Measurements from ENCODE around the gene FLT1.

The FLT1 gene

GRCh38 chr13:28424541-28424940, 70.4 kb downstream of the FLT1 start:
- no peak for DNase-seq

GRCh38 chr13:28423010-28423409, 71.9 kb downstream of the FLT1 start:
- no peak for DNase-seq

- DNase-seq, result no peak
Observed at GRCh38 chr13:28421676-28422410, 73.1 kb downstream of the FLT1 start.

- DNase-seq, result no peak
Observed at GRCh38 chr13:28420704-28421103, 74.2 kb downstream of the FLT1 start.

- no peak for DNase-seq
Observed at GRCh38 chr13:28415994-28416421, 78.9 kb downstream of the FLT1 start.

GRCh38 chr13:28413999-28414398, 80.9 kb downstream of the FLT1 start:
- DNase-seq, result no peak

- DNase-seq, result no peak
Observed at GRCh38 chr13:28412981-28413380, 81.9 kb downstream of the FLT1 start.

- no peak for DNase-seq
Observed at GRCh38 chr13:28411831-28412353, 83.0 kb downstream of the FLT1 start.

GRCh38 chr13:28410096-28410495, 84.8 kb downstream of the FLT1 start:
- no peak for DNase-seq

- no peak for DNase-seq
Observed at GRCh38 chr13:28409648-28410047, 85.3 kb downstream of the FLT1 start.

GRCh38 chr13:28408863-28409262, 86.1 kb downstream of the FLT1 start:
- DNase-seq, result no peak

- DNase-seq, result no peak
Observed at GRCh38 chr13:28408235-28408848, 86.6 kb downstream of the FLT1 start.

GRCh38 chr13:28406733-28407266, 88.1 kb downstream of the FLT1 start:
- no peak for DNase-seq

- DNase-seq, result no peak
Observed at GRCh38 chr13:28402057-28402381, 92.9 kb downstream of the FLT1 start.

GRCh38 chr13:28401303-28402056, 93.4 kb downstream of the FLT1 start:
- no peak for DNase-seq

- no peak for DNase-seq
Observed at GRCh38 chr13:28396053-28396452, 98.9 kb downstream of the FLT1 start.

GRCh38 chr13:28394422-28394821, 100.5 kb downstream of the FLT1 start:
- no peak for DNase-seq

- DNase-seq, result no peak
Observed at GRCh38 chr13:28392896-28393505, 101.9 kb downstream of the FLT1 start.

- no peak for DNase-seq
Observed at GRCh38 chr13:28392428-28392827, 102.5 kb downstream of the FLT1 start.

GRCh38 chr13:28387740-28388501, 107.0 kb downstream of the FLT1 start:
- DNase-seq, result no peak

GRCh38 chr13:28385362-28385761, 109.6 kb downstream of the FLT1 start:
- no peak for DNase-seq

- DNase-seq, result no peak
Observed at GRCh38 chr13:28384789-28385188, 110.1 kb downstream of the FLT1 start.

Data from amniotic stem cell (primary cell).